Heart right ventricle (tissue), 16 donors: ENCODE results near the gene EFNA5. TPM values are rescaled to one million over a fixed set of nuclear protein-coding genes. Genes with fewer than 3 reads are reported as not detected.

Experiments
- ATAC-seq, 8 donors: fragments of 200-7000 bp; cut with Tn5 transposase; one replicate each; pipeline ENCODE4 v1.9.1; 2020; ENCODE audit warnings: mild to moderate bottlenecking in 8 of 8, moderate library complexity in 8 of 8, moderate number of reproducible peaks in 1 of 8
- DNase-seq, 2 donors: peaks; one replicate each; pipeline ENCODE4 v3.0.0-alpha.2; 2020
- H3K27ac ChIP-seq, 10 donors: fragments of 200-600 bp; sonication (generic) in 2 of 10; one replicate each; pipeline versions ENCODE4 v1.5.0 to v1.8.0; 2020 to 2022; ENCODE audit warnings: mild to moderate bottlenecking in 3 of 10
- H3K27me3 ChIP-seq, 7 donors: fragments of 200-600 bp; one replicate each; pipeline ENCODE4 v1.8.0; 2021 to 2022; ENCODE audit warnings: mild to moderate bottlenecking in 2 of 7
- H3K36me3 ChIP-seq, 9 donors: fragments of 200-600 bp; sonication (generic) in 1 of 9; one replicate each; pipeline versions ENCODE4 v1.5.0 to v1.8.0; 2020 to 2022; ENCODE audit warnings: mild to moderate bottlenecking in 2 of 9
- H3K4me1 ChIP-seq, 9 donors: fragments of 200-600 bp; sonication (generic) in 1 of 9; one replicate each; pipeline versions ENCODE4 v1.5.0 to v1.8.0; 2020 to 2022; ENCODE audit warnings: mild to moderate bottlenecking in 4 of 9
- H3K4me3 ChIP-seq, 10 donors: fragments of 200-600 bp; sonication (generic) in 2 of 10; one replicate each; pipeline versions ENCODE4 v1.5.0 to v1.8.0; 2020 to 2022; ENCODE audit warnings: mild to moderate bottlenecking in 7 of 10, moderate library complexity in 2 of 10
- H3K9me3 ChIP-seq, 11 donors: fragments of 200-600 bp in 10 of 11; sonication (generic) in 2 of 11; one replicate each; pipeline versions ENCODE4 v1.5.0 to v1.8.0; 2013 to 2022; ENCODE audit warnings: mild to moderate bottlenecking in 2 of 11, control low read depth in 1 of 11, moderate library complexity in 1 of 11
- CTCF ChIP-seq, 9 donors: fragments of 200-600 bp; sonication (generic) in 2 of 9; IDR thresholded peaks; one replicate each; pipeline versions ENCODE4 v1.5.0 to v1.8.0; 2021 to 2022; ENCODE audit warnings: antibody characterized with exemption in 9 of 9, mild to moderate bottlenecking in 5 of 9, moderate library complexity in 1 of 9
- WGBS, 2 donors: extraction: QIAGEN DNeasy Blood & Tissue Kit; methylation state at CpG; one replicate each; pipeline ENCODE4 v1.1.7; 2013; ENCODE audit warnings: inconsistent platforms in 1 of 2; 5-methylcytosine and 5-hydroxymethylcytosine counted together
- intact Hi-C, 10 donors: fragments of 100-400 bp; cut with DNase I; formaldehyde crosslinking; loops; one replicate each; pipeline versions ENCODE4 v1.11.1 to v1.14.2; 2022
- polyA plus RNA-seq, 2 donors: library from polyadenylated mRNA; stranded (reverse); fragments of 200-250 nt; gene quantifications; one replicate each; pipeline ENCODE4 v1.2.3, GENCODE V29; 2013
- total RNA-seq, 10 donors: library from RNA; stranded (reverse); fragmentation: NEBNext Ultra II Directional in 3 of 10; extraction: Animal tissue kit (Norgen Biotek cat#: 25700) in 3 of 10; gene quantifications; one replicate each; pipeline versions ENCODE4 v1.2.1 to v1.2.4, GENCODE V29; 2021 to 2023
- donor health status: Arrhythmogenic right ventricular cardiomyopathy.
- donor health status: ischemic (EF 13 %, LVEDD 7.1; RV severe dilation, severe dysfunction).
- donor health status: healthy with polysubstance abuse.
- donor health status: DM: no; HTN: yes; CAD: no.
- donor health status: DM: no; HTN: no; CAD: no.
- donor health status: ischemic (EF 25% LVEDD 6.9; RV normal size, moderate dysfunction).
- donor health status: ischemic (EF 25% LVEDD 5.7; RV mildly dilated, moderate dysfunction).
- donor health status: healthy.
- donor health status: DM: yes; HTN: yes; CAD: no.
- donor health status: Ischemic cardiomyopathy.
- donor health status: ischemic (EF 35%, LVEDD 5.7; RV mildly dilated, moderate dysfunction).
- donor health status: nonischemic (EF 11% LVEDD 7.7; RV severe dilation, severe dysfunction).
- donor health status: DM: yes; HTN: yes; CAD: no.
- donor health status: PGD.
- donor health status: ischemic (EF 29% LVEDD 5.4; RV normal size, mild dysfunction).
- donor health status: nonischemic (EF 23%, LVEDD 6.1; RV moderate dilation, normal function).

Gene EFNA5
- total and polyA plus RNA-seq, 12 donors = 6.9 to 49.4 (median 33.9) TPM

- ATAC-seq (no peak), DNase-seq (no peak)
- TF ChIP-seq CTCF (IDR thresholded peaks at IDR 0.05) = no peak
- no peaks in the 10 kb centered on the region for H3K4me1 ChIP-seq
- WGBS, 2 donors = 88 to 89% methylated on average over 2 of the region's 2 CpGs
- H3K36me3 ChIP-seq = no peaks in the 10 kb centered on the region
- H3K27me3 ChIP-seq = no peaks in the 10 kb centered on the region
- H3K4me3 ChIP-seq = no peak overlapping the region
- H3K27ac ChIP-seq = no peak overlapping the region
- peaks cover 0 to 18% (median 3%) of the 10 kb centered on the region in 11 donors for H3K9me3 ChIP-seq
- intact Hi-C loops = no loop called here
Observed at GRCh38 chr5:107712359-107712870, 41.7 kb upstream of the EFNA5 start.

GRCh38 chr5:107705402-107706014 is 34.8 kb upstream of the EFNA5 start:
- Histone ChIP-seq H3K27ac (no peak overlapping the region), H3K36me3 (no peaks in the 10 kb centered on the region), H3K4me3 (peak overlapping the region in 2 of 10 donors; percentile 5 to 19), H3K27me3 (no peaks in the 10 kb centered on the region), H3K4me1 (no peaks in the 10 kb centered on the region), H3K9me3 (peaks cover 0 to 15% (median 5%) of the 10 kb centered on the region in 11 donors)
- no peak for DNase-seq
- no peak for ATAC-seq
- no peak for TF ChIP-seq CTCF (IDR thresholded peaks at IDR 0.05)
- 62 to 69% methylated on average over 5 of the region's 5 CpGs for WGBS, 2 donors
- intact Hi-C loops = no loop called here

- H3K9me3 ChIP-seq = peaks cover 0 to 13% (median 5%) of the 10 kb centered on the region in 11 donors
- TF ChIP-seq CTCF (IDR thresholded peaks at IDR 0.05) = no peak
- H3K36me3 ChIP-seq = no peaks in the 10 kb centered on the region
- H3K27ac ChIP-seq = no peak overlapping the region
- intact Hi-C loops = no loop called here
- H3K4me3 ChIP-seq = peak overlapping the region in 2 of 10 donors; percentile 5 to 19
- ATAC-seq (no peak), DNase-seq (no peak)
- 43 to 51% methylated on average over 12 of the region's 12 CpGs for WGBS, 2 donors
- no peaks in the 10 kb centered on the region for H3K27me3 ChIP-seq
- H3K4me1 ChIP-seq = no peaks in the 10 kb centered on the region
Observed at GRCh38 chr5:107704681-107705401, 34.1 kb upstream of the EFNA5 start.

GRCh38 chr5:107700481-107700880 is 29.7 kb upstream of the EFNA5 start:
- no peak overlapping the region for H3K4me3 ChIP-seq
- no peak overlapping the region for H3K27ac ChIP-seq
- no peak for TF ChIP-seq CTCF (IDR thresholded peaks at IDR 0.05)
- H3K27me3 ChIP-seq = no peaks in the 10 kb centered on the region
- intact Hi-C loops = no loop called here
- no peaks in the 10 kb centered on the region for H3K4me1 ChIP-seq
- ATAC-seq = no peak
- no peaks in the 10 kb centered on the region for H3K9me3 ChIP-seq
- no peak for DNase-seq
- no peaks in the 10 kb centered on the region for H3K36me3 ChIP-seq
